ENCODE measurements around the gene ARRB2.

- TF ChIP-seq, protein P1, sequence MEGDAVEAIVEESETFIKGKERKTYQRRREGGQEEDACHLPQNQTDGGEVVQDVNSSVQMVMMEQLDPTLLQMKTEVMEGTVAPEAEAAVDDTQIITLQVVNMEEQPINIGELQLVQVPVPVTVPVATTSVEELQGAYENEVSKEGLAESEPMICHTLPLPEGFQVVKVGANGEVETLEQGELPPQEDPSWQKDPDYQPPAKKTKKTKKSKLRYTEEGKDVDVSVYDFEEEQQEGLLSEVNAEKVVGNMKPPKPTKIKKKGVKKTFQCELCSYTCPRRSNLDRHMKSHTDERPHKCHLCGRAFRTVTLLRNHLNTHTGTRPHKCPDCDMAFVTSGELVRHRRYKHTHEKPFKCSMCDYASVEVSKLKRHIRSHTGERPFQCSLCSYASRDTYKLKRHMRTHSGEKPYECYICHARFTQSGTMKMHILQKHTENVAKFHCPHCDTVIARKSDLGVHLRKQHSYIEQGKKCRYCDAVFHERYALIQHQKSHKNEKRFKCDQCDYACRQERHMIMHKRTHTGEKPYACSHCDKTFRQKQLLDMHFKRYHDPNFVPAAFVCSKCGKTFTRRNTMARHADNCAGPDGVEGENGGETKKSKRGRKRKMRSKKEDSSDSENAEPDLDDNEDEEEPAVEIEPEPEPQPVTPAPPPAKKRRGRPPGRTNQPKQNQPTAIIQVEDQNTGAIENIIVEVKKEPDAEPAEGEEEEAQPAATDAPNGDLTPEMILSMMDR (IDR thresholded peaks at IDR 0.05) = no peak
- TF ChIP-seq POLR2AphosphoS5 (IDR thresholded peaks at IDR 0.05) = no peak
Observed at GRCh38 chr17:4753392-4753791, 43.0 kb downstream of the ARRB2 start.
